KMS-11 (cell line): ENCODE data around the gene SOWAHB.
"Not testable (repeated sequence)": the region's sequence is repeated elsewhere in the genome, so short reads cannot be mapped to it uniquely, and the experiment has no call there.

Experiments
- H2AFZ ChIP-seq: fragments of 200-600 bp; sonication (generic); 2 replicates; pipeline ENCODE4 v1.6.1; 2016; ENCODE audit warnings: antibody characterized with exemption, mixed run types, low read depth
- H3K27ac ChIP-seq: fragments of 200-600 bp; sonication (generic); 2 replicates; pipeline ENCODE4 v1.6.1; 2016; ENCODE audit warnings: mild to moderate bottlenecking, mixed run types
- H3K27me3 ChIP-seq: fragments of 200-600 bp; sonication (generic); 2 replicates; pipeline ENCODE4 v1.6.1; 2017; ENCODE audit warnings: mild to moderate bottlenecking, low read depth, mixed run types, moderate library complexity; ENCODE audit not compliant: insufficient read depth
- H3K36me3 ChIP-seq: fragments of 200-600 bp; sonication (generic); 2 replicates; pipeline ENCODE4 v1.6.1; 2017; ENCODE audit warnings: mild to moderate bottlenecking, mixed run types; ENCODE audit not compliant: insufficient read depth
- H3K4me1 ChIP-seq: fragments of 200-600 bp; sonication (generic); 2 replicates; pipeline ENCODE4 v1.6.1; 2016; ENCODE audit warnings: mild to moderate bottlenecking, low read depth, mixed run types; ENCODE audit not compliant: poor library complexity, severe bottlenecking
- H3K4me2 ChIP-seq: fragments of 200-600 bp; sonication (generic); 2 replicates; pipeline ENCODE4 v1.7.0; 2016; ENCODE audit warnings: mild to moderate bottlenecking, mixed run types
- H3K4me3 ChIP-seq: fragments of 200-600 bp; sonication (generic); IDR thresholded peaks from 2 replicates; pipeline ENCODE4 v1.6.1; 2017; ENCODE audit warnings: low read depth, low read length, mixed read lengths; ENCODE audit not compliant: insufficient read depth
- H3K79me2 ChIP-seq: fragments of 200-600 bp; sonication (generic); 2 replicates; pipeline ENCODE4 v1.6.1; 2016; ENCODE audit warnings: low read depth, mixed run types; ENCODE audit not compliant: insufficient read depth
- H3K9ac ChIP-seq: fragments of 200-600 bp; sonication (generic); 2 replicates; pipeline ENCODE4 v1.6.1; 2016; ENCODE audit warnings: mild to moderate bottlenecking, mixed run types
- H4K20me1 ChIP-seq: fragments of 200-600 bp; sonication (generic); 2 replicates; pipeline ENCODE4 v1.6.1; 2016; ENCODE audit warnings: mild to moderate bottlenecking, mixed run types; ENCODE audit not compliant: insufficient read depth
- CTCF ChIP-seq: fragments of 200-600 bp; sonication (generic); conservative IDR thresholded peaks from 2 replicates; pipeline ENCODE4 v1.6.1; 2017; ENCODE audit warnings: low read depth, mild to moderate bottlenecking, antibody characterized with exemption, low read length, moderate library complexity, mixed read lengths

The SOWAHB gene

GRCh38 chr4:76872556-76872955 lies 25.4 kb downstream of the SOWAHB start:
- no peaks in the 10 kb centered on the region for H3K36me3 ChIP-seq
- TF ChIP-seq CTCF: no peak
- no peak overlapping the region for H2AFZ ChIP-seq
- H3K79me2 ChIP-seq: no peaks in the 10 kb centered on the region
- no peak overlapping the region for H3K4me3 ChIP-seq
- H3K27me3 ChIP-seq: no peaks in the 10 kb centered on the region
- H3K9ac ChIP-seq: no peak overlapping the region
- H3K4me1 ChIP-seq: peaks cover 5% of the 10 kb centered on the region
- H3K4me2 ChIP-seq: no peak overlapping the region
- no peak overlapping the region for H3K27ac ChIP-seq
- no peaks in the 10 kb centered on the region for H4K20me1 ChIP-seq

- H3K9ac ChIP-seq, H3K27ac ChIP-seq, H3K27me3 ChIP-seq, H3K36me3 ChIP-seq, H3K4me1 ChIP-seq, H3K4me3 ChIP-seq, H3K79me2 ChIP-seq, H4K20me1 ChIP-seq, H3K4me2 ChIP-seq, H2AFZ ChIP-seq: not testable (repeated sequence)
Observed at GRCh38 chr4:76868780-76869179, 29.2 kb downstream of the SOWAHB start.

- H3K27ac ChIP-seq: no peak overlapping the region
- H2AFZ ChIP-seq: no peak overlapping the region
Observed at GRCh38 chr4:76867880-76868655, 29.9 kb downstream of the SOWAHB start.

GRCh38 chr4:76867377-76867776 lies 30.6 kb downstream of the SOWAHB start:
- Histone ChIP-seq H3K9ac (no peak overlapping the region), H3K36me3 (no peaks in the 10 kb centered on the region), H3K27ac (no peak overlapping the region), H3K4me3 (no peak overlapping the region), H3K27me3 (no peaks in the 10 kb centered on the region), H2AFZ (no peak overlapping the region), H3K4me2 (no peak overlapping the region), H4K20me1 (no peaks in the 10 kb centered on the region), H3K79me2 (no peaks in the 10 kb centered on the region), H3K4me1 (peaks cover 5% of the 10 kb centered on the region)
- no peak for TF ChIP-seq CTCF

More at GRCh38 chr4:76867880-76868655, 29.9 kb downstream of the SOWAHB start:
- Histone ChIP-seq H3K36me3 (no peaks in the 10 kb centered on the region), H3K4me1 (peaks cover 5% of the 10 kb centered on the region), H3K27me3 (no peaks in the 10 kb centered on the region), H4K20me1 (no peaks in the 10 kb centered on the region), H3K4me2 (no peak overlapping the region), H3K9ac (no peak overlapping the region), H3K4me3 (no peak overlapping the region), H3K79me2 (no peaks in the 10 kb centered on the region)
- TF ChIP-seq CTCF: no peak

- TF ChIP-seq CTCF: no peak
- H3K4me1 ChIP-seq: peaks cover 5% of the 10 kb centered on the region
- no peaks in the 10 kb centered on the region for H3K36me3 ChIP-seq
- H3K27ac ChIP-seq: no peak overlapping the region
- no peaks in the 10 kb centered on the region for H3K27me3 ChIP-seq
- no peaks in the 10 kb centered on the region for H4K20me1 ChIP-seq
- H3K9ac ChIP-seq: no peak overlapping the region
- H3K4me3 ChIP-seq: no peak overlapping the region
- H3K79me2 ChIP-seq: no peaks in the 10 kb centered on the region
- H3K4me2 ChIP-seq: no peak overlapping the region
- no peak overlapping the region for H2AFZ ChIP-seq
Observed at GRCh38 chr4:76866641-76867040, 31.3 kb downstream of the SOWAHB start.
